H1 (cell line): ENCODE data around the gene MADD. TPM values are rescaled to one million over a fixed set of nuclear protein-coding genes. Genes with fewer than 3 reads are reported as not detected.

Experiments
- BCL11A ChIP-seq, 2 experiments: IDR thresholded peaks; one replicate each; pipeline ENCODE4 v1.6.1; 2011; ENCODE audit warnings: low read depth in 2 of 2, low read length in 2 of 2, mild to moderate bottlenecking in 2 of 2
- CEBPB ChIP-seq: IDR thresholded peaks from 2 replicates; pipeline ENCODE4 v1.6.1; 2012; ENCODE audit warnings: low read depth, low read length
- CREB1 ChIP-seq: IDR thresholded peaks from 2 replicates; pipeline ENCODE4 v1.6.1; 2012; ENCODE audit warnings: inconsistent platforms
- EZH2 ChIP-seq: fragments of 200-600 bp; sonication (generic); IDR thresholded peaks from 2 replicates; pipeline ENCODE4 v1.7.1; 2012; ENCODE audit warnings: low read depth, mild to moderate bottlenecking, moderate library complexity, low read length, inconsistent platforms; ENCODE audit not compliant: severe bottlenecking
- NANOG ChIP-seq: IDR thresholded peaks from 2 replicates; pipeline ENCODE4 v1.6.1; 2011; ENCODE audit warnings: low read length, low read depth, mild to moderate bottlenecking, inconsistent platforms; ENCODE audit not compliant: insufficient read depth, poor library complexity, severe bottlenecking
- RBBP5 ChIP-seq: IDR thresholded peaks from 2 replicates; pipeline ENCODE4 v1.7.1; 2012; ENCODE audit warnings: low read depth, mild to moderate bottlenecking, inconsistent platforms, low read length, moderate library complexity, borderline replicate concordance
- SIRT6 ChIP-seq: IDR thresholded peaks from one replicate; pipeline ENCODE4 v1.7.1; 2012; ENCODE audit warnings: low read length, inconsistent platforms
- SP4 ChIP-seq: IDR thresholded peaks from 2 replicates; pipeline ENCODE4 v1.6.1; 2012; ENCODE audit warnings: low read length, inconsistent platforms
- polyA plus RNA-seq, 7 experiments: library from polyadenylated mRNA; depleted of rRNA in 3 of 7; stranded (reverse) in 5 of 7; unstranded in 2 of 7; fragments of >200 nt in 5 of 7; fragments of 200-250 nt in 2 of 7; gene quantifications; 1 replicate in 5 of 7; 2 replicates in 1 of 7; 4 replicates in 1 of 7; pipeline versions ENCODE4 v1.2.1 to v1.2.3, GENCODE V29; 2011 to 2013; ENCODE audit warnings: missing spikeins in 2 of 7, mixed read lengths in 2 of 7
- total RNA-seq: library from RNA; stranded (reverse); fragmentation: NEBNext Ultra II Directional; extraction: Animal tissue kit (Norgen Biotek cat#: 25700); gene quantifications from 2 replicates; pipeline ENCODE4 v1.2.1, GENCODE V29; 2021
- TF ChIP-seq, protein P1 (sequence below): fragments of 300-600 bp; sonication (generic); IDR thresholded peaks from 2 replicates; pipeline ENCODE4 v1.7.1; 2012; ENCODE audit warnings: low read length, moderate library complexity, mild to moderate bottlenecking, inconsistent platforms; ENCODE audit not compliant: insufficient replicate concordance
- TF ChIP-seq, protein P2 (sequence below): IDR thresholded peaks from 2 replicates; pipeline ENCODE4 v1.6.1; 2012; ENCODE audit warnings: inconsistent platforms
- TF ChIP-seq, protein P3 (sequence below): IDR thresholded peaks from 2 replicates; pipeline ENCODE4 v1.6.1; 2011; ENCODE audit warnings: low read length, improper control_type of control experiment

MADD gene
- total and polyA plus RNA-seq, 2 of the 8 experiments (the other 6 are each of a cell fraction or from before 2014, with no cell fraction given), result 32.5 to 45.4 TPM

DNA sequence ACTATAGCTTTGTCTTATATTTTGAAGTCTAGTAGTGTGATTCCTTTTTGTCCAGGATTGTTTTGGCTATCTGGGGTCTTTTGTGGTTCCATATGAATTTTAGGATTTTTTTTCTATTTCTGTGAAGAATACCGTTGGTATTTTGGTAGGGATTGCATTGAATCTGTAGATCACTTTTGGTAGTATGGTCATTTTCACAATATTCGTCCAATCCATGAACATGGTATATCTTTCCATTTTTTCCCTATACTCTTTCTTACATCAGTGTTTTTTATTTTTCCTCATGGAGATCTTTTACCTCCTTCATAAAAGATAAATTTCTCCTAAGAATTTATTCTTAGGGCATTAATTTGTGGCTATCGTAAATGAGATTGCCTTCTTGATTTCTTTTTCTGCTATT lies 29.1 kb downstream of the MADD start (continued):
- TF ChIP-seq, protein P1, sequence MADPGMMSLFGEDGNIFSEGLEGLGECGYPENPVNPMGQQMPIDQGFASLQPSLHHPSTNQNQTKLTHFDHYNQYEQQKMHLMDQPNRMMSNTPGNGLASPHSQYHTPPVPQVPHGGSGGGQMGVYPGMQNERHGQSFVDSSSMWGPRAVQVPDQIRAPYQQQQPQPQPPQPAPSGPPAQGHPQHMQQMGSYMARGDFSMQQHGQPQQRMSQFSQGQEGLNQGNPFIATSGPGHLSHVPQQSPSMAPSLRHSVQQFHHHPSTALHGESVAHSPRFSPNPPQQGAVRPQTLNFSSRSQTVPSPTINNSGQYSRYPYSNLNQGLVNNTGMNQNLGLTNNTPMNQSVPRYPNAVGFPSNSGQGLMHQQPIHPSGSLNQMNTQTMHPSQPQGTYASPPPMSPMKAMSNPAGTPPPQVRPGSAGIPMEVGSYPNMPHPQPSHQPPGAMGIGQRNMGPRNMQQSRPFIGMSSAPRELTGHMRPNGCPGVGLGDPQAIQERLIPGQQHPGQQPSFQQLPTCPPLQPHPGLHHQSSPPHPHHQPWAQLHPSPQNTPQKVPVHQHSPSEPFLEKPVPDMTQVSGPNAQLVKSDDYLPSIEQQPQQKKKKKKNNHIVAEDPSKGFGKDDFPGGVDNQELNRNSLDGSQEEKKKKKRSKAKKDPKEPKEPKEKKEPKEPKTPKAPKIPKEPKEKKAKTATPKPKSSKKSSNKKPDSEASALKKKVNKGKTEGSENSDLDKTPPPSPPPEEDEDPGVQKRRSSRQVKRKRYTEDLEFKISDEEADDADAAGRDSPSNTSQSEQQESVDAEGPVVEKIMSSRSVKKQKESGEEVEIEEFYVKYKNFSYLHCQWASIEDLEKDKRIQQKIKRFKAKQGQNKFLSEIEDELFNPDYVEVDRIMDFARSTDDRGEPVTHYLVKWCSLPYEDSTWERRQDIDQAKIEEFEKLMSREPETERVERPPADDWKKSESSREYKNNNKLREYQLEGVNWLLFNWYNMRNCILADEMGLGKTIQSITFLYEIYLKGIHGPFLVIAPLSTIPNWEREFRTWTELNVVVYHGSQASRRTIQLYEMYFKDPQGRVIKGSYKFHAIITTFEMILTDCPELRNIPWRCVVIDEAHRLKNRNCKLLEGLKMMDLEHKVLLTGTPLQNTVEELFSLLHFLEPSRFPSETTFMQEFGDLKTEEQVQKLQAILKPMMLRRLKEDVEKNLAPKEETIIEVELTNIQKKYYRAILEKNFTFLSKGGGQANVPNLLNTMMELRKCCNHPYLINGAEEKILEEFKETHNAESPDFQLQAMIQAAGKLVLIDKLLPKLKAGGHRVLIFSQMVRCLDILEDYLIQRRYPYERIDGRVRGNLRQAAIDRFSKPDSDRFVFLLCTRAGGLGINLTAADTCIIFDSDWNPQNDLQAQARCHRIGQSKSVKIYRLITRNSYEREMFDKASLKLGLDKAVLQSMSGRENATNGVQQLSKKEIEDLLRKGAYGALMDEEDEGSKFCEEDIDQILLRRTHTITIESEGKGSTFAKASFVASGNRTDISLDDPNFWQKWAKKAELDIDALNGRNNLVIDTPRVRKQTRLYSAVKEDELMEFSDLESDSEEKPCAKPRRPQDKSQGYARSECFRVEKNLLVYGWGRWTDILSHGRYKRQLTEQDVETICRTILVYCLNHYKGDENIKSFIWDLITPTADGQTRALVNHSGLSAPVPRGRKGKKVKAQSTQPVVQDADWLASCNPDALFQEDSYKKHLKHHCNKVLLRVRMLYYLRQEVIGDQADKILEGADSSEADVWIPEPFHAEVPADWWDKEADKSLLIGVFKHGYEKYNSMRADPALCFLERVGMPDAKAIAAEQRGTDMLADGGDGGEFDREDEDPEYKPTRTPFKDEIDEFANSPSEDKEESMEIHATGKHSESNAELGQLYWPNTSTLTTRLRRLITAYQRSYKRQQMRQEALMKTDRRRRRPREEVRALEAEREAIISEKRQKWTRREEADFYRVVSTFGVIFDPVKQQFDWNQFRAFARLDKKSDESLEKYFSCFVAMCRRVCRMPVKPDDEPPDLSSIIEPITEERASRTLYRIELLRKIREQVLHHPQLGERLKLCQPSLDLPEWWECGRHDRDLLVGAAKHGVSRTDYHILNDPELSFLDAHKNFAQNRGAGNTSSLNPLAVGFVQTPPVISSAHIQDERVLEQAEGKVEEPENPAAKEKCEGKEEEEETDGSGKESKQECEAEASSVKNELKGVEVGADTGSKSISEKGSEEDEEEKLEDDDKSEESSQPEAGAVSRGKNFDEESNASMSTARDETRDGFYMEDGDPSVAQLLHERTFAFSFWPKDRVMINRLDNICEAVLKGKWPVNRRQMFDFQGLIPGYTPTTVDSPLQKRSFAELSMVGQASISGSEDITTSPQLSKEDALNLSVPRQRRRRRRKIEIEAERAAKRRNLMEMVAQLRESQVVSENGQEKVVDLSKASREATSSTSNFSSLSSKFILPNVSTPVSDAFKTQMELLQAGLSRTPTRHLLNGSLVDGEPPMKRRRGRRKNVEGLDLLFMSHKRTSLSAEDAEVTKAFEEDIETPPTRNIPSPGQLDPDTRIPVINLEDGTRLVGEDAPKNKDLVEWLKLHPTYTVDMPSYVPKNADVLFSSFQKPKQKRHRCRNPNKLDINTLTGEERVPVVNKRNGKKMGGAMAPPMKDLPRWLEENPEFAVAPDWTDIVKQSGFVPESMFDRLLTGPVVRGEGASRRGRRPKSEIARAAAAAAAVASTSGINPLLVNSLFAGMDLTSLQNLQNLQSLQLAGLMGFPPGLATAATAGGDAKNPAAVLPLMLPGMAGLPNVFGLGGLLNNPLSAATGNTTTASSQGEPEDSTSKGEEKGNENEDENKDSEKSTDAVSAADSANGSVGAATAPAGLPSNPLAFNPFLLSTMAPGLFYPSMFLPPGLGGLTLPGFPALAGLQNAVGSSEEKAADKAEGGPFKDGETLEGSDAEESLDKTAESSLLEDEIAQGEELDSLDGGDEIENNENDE, result no peak
- TF ChIP-seq, protein P2, sequence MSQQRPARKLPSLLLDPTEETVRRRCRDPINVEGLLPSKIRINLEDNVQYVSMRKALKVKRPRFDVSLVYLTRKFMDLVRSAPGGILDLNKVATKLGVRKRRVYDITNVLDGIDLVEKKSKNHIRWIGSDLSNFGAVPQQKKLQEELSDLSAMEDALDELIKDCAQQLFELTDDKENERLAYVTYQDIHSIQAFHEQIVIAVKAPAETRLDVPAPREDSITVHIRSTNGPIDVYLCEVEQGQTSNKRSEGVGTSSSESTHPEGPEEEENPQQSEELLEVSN, result no peak
- no peak for TF ChIP-seq CREB1
- no peak for TF ChIP-seq BCL11A (IDR thresholded peaks at IDR 0.05; ENCODE audit: low read depth in 2 of 2, low read length in 2 of 2)
- TF ChIP-seq, protein P3, sequence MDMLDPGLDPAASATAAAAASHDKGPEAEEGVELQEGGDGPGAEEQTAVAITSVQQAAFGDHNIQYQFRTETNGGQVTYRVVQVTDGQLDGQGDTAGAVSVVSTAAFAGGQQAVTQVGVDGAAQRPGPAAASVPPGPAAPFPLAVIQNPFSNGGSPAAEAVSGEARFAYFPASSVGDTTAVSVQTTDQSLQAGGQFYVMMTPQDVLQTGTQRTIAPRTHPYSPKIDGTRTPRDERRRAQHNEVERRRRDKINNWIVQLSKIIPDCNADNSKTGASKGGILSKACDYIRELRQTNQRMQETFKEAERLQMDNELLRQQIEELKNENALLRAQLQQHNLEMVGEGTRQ, result no peak
- TF ChIP-seq SP4, result no peak
- TF ChIP-seq NANOG, result no peak
- no peak for TF ChIP-seq CEBPB
- TF ChIP-seq EZH2, result no peak
- TF ChIP-seq RBBP5, result no peak
- no peak for TF ChIP-seq SIRT6
